GM19328 (cell line): ENCODE data around the gene SCUBE1.

Experiments used
- ATAC-seq: cut with Tn5 transposase; IDR thresholded peaks from one replicate; pipeline ENCODE4 v1.9.1; 2021; ENCODE audit warnings: mild to moderate bottlenecking, moderate library complexity; ENCODE audit not compliant: unreplicated experiment

Gene SCUBE1

DNA sequence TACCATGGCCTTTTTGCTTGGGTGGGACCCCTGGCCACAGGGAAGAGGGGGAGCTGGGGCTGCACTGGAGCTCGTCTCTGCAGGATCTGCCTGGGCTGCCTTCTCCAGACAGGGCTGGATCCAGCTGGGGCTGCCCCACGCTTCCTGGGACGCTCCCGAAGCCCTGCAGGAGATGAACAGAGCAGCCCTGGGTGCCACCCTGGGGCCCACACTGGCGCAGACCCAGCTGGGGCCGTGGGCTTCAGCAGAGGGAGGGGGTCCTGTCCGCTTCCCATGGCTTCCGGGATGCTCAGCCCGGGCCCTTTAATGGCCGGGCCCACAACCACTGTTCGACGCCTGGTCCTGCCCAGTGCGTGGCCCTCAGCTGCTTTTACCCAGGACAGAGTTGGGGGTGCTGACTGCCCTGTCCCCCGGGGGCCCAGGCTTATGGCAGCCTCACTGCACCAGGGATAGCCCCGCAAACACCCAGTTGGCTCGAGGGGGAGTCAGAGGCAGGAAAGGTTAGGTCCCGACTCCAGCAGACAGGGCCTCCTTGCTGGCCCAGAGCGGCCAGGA is 179.9 kb downstream of the SCUBE1 start:
- ATAC-seq = no peak

DNA sequence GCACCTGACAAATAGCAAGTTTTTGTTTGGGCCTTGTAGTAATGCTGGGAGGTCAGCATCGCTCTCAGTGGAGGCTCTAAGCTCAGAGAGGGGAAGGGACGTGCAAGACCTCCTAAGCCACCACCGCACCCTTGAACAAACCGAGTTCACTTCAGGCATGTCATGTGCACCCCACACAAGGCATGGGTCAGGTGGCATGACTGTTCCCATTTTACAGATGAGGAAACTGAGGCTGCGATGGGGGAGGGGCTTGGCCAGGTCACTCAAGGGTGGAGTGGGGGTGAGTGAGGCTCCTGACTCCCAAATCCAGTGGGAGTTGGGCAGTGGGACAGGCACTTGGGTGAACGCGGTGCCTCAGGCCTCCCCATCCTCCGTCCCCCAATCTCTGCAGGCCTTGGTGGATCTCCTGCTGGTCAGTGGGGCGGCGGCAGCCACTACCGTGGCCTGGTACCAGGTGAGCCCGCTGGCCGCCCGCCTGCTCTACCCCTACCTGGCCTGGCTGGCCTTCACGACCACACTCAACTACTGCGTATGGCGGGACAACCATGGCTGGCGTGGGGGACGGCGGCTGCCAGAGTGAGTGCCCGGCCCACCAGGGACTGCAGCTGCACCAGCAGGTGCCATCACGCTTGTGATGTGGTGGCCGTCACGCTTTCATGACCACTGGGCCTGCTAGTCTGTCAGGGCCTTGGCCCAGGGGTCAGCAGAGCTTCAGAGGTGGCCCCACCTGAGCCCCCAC is 180.6 kb downstream of the SCUBE1 start:
- no peak for ATAC-seq

GRCh38 chr22:43160497-43161126 is 182.6 kb downstream of the SCUBE1 start:
- no peak for ATAC-seq

DNA sequence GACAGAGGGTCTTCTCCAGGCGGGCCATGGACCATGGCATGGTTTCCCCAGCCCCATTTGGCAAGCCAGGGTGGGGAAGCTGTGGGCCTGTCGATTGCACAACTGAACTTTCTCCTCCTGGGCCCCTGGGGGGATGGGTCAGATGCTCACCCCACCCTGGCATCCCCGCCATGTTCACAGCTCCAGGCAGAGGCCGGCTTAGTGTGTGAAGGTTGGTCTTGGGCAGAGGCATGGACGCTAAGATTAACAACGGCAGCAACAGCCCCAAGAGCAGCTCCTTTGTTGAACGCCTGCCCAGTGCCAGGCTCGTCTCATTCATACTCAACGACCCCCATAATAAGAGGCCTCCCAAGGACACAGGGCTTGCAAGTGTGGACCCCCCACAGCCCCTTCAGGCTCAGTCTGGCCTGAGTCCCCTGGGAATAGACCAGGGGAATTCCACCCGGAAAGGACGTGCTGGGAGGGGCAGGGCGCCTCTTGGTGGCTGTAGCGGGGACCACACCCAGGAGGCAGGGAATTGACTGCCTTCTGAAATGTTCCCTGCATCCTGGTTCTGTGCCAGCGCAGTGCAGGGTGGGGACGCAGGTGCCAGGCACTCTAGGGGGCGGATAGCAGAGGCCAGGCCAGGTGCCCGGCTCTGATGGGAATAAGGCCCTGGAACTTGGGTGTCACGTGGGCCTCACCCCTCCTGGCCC is 183.5 kb downstream of the SCUBE1 start:
- no peak for ATAC-seq

DNA sequence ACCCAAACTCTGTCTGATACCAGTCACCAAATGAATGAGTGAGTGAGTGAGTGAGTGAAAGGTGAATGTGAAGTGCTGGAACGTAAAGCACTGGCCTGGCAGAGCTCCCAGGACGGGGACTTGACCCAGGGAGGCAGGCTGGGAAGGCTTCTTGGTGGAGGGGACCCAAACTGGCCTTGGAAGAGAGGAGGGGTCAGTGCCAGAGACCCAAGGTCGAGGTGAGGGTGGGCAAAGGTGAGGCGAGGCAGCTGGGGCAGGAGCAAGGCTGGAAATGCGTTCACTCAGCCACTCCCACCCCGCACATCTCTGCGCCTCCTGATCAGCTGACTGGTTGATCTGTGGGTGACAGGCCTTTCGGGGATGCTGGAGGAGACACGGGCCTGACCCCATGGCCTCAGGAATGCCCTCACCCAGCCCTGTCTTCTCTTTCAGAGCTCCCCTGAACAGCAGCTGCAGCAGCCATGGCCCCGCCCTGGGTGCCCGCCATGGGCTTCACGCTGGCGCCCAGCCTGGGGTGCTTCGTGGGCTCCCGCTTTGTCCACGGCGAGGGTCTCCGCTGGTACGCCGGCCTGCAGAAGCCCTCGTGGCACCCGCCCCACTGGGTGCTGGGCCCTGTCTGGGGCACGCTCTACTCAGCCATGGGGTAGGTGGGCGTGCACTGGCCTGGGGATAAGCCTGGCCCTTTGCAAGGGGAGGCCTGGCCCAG is 184.2 kb downstream of the SCUBE1 start:
- no peak for ATAC-seq

DNA sequence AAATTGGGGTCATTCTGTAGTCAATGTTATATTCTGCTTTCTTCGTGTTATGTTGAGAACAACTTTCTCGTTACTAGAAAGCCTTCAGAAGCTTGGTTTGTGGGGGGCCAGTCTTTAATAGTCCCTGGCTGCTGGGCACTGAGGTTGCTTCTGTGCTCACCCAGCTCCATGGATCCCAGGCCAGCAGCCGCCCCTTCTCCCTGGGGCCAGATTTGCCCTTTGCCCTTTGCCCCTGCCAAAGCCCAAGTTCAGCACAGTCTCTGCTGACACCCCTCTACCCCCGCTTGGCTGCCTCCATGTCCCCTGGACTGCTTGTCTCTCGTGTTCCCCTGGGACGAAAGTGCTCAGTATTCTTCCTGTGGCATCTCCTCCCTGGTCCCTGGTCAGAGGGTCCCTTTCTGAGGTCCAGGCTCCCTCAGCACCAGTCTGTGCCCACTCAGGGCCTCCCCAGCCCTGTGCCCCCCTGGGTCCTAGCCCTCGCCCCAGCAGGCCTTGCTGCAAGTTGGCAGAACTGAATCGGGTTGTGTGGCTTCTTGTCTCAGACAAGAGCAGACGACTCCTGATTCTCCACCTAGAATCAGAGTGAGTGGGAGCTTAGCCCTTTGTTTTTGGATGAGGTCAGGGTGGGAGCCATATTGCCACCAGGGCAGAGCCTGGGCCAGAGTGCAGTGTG is 185.2 kb downstream of the SCUBE1 start:
- no peak for ATAC-seq

DNA sequence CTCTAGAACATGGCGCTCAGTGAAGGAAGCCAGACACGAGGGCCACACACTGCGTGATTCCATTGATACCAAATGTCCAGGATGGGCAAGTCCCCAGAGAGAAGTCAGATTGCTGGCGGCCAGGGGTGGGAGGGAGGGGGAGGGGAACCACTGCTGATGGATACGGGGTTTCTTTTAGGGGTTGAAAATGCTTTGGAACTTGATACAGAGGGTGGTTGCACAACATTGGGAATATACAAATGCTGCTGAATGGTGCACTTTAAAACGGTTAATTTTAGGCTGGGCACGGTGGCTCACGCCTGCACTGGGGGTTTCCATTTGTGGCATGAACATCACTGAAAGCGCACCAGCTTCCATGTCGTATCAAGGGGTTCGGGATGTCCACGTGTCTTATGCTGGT is 186.8 kb downstream of the SCUBE1 start:
- ATAC-seq = no peak

DNA sequence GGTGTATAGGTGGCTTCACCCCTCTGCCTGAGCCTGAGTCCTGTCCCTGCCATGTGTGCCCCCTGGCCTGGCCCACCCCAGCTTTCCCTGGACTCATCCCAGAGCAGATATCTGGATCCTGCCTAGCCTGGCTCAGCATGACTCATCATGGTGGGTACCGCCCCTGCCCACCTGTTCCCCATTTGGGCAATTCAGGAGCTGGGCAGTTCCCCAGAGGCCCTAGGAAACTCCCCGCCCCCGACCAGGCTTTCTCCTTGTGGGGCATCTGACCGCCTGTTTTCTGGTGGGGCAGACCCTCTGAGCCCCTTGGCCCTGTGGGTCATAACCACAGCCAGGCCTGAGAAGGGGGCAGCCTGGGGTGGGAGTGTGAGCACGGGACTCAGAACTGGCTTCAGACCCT is 187.4 kb downstream of the SCUBE1 start:
- no peak for ATAC-seq

DNA sequence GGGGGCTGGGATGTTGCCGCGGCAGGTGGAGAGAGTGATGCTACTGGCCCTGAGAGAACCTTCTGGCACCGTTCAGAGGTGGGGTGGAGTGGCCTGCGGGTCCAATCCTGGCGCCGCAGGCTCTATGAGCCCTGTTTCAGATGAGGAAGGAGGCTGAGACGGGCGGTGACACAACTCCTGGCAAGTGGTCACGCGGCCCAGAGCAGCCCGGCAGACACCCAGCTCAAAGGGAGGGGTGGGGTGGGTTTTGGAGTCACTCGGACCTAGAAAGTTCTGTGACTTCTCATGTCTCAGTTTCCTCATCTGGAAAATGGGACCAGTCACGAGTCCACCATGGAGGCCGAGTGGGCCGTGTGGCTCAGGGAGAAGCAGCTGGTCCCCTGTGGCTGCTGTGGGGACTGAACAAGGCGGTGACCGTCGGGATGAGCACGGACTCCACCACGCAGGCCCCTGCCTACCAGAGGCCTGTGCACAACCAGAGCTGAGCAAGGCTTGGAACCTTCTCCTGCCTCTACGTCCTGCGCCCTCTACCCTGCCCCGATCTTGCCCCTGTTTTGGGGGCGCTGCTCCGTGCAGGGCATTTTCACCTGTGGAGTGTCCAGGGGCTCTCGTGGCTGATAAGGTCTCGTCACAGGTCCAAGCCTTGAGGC is 188.2 kb downstream of the SCUBE1 start:
- no peak for ATAC-seq

DNA sequence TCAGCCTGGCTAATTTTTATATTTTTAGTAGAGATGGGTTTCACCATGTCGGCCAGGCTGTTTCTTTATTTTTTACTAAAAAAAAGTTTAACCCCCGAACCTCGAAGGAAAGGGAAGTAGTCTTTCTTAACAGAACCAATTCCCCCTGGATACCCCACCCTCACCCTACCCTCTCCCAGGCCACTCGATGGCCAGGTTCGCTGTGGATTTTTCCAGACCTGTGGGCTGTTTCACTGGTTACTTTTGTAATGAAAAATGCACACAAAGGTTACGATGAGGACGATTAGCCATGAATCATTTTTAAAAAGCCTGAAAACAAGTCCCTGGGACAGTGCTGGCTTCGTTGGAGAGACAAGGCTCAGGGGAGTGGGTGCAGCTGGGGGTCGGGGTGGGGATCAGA is 189.3 kb downstream of the SCUBE1 start:
- no peak for ATAC-seq

GRCh38 chr22:43152357-43153071 is 190.7 kb downstream of the SCUBE1 start:
- no peak for ATAC-seq

- no peak for ATAC-seq
These were observed 191.2 kb downstream of the SCUBE1 start for GRCh38 chr22:43152003-43152356.

- ATAC-seq = no peak
These were observed 191.7 kb downstream of the SCUBE1 start, which contains the start of gene TSPO for GRCh38 chr22:43151251-43152002. TSS of gene TSPO (plus strand) at chr22:43151559. CDS start at chr22:43159239, 7,680 bp downstream.

DNA sequence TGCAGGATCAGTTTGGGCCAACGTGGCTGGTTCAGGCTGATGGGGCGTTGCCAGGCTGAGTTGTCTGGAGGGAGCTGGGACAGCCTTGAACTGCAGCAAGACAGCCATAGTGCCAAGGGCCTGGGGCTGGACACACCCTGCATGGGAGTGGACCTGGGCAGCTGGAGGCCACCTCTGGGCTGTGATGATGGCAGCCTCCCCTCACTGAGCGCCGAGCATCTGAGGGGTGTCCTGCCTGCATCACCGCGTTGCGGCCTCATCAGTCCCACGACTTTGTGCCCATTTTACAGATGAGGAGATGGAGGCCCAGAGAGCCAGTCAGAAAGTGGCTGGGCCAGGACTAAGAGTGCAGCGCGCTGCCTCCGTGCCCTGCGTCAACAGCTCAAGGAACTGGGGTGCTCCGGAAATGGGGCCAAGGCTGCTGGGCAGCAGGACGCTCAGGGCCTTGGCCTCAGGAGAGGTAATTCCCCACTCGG is 192.4 kb downstream of the SCUBE1 start:
- ATAC-seq = no peak

DNA sequence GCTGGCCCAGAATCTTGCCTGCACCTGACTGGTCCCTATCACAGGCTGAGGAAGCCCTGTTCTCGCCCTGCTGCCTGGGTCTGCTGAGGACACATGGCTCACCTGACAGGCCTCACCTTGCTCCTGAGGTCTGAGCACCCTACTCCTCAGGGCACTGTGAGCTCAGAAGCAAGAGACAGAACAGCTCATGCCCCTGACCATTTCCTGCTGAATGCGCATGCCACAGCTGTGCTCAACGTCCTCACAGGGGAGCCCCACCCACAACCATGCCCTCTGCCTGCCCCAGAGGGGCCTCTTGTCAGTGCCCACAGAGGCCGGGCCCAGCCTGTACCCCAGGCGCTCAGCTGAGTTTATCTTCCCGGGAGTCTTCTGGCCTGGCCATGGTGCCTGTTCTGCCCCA is 194.6 kb downstream of the SCUBE1 start:
- ATAC-seq = no peak

GRCh38 chr22:43147821-43148220 is 195.4 kb downstream of the SCUBE1 start:
- ATAC-seq = no peak
